ENCODE measurements around the gene MKLN1.
"Not testable (repeated sequence)": the region's sequence is repeated elsewhere in the genome, so short reads cannot be mapped to it uniquely, and the experiment has no call there.

MKLN1 gene

DNA sequence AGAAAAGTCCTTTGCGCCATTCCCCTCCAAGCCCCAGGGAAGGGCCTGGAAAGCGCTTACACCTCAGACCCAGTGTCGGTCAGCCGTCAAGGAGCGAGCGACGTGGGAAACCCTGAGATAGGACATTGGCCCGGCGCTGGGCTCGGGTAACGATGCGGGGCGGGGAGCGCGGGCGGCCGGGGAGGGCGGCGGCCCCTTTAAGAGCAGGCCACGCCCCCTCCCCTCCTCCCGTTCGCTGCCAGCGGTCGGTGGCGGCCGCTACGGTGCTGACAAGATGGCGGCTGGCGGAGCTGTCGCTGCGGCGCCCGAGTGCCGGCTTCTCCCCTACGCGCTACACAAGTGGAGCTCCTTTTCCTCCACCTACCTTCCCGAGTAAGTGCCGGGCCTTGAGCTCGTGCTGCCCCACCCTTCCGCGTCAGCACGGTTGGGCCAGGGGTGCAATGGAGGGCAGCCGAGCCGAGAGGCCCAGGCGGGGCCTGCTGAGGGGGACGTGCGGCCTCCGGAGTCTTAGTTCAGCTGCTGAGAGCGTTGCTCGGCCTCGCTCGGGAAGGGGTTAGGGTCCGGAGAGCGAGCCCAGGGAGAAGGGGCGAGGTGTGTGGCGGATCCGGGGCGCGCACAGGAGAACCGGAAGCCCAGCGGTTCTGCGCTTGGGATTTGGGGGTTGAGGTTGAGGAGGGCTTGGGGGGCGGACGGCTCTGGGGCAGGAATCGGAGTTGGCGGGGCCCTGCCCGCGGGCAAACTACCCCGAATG, at the start of gene MKLN1:
TSS of gene MKLN1 (plus strand) at position 251 of the 751 bp plus-strand sequence. CDS start at position 275, 24 bp downstream.
- DNase-seq: peak; percentile 91

DNA sequence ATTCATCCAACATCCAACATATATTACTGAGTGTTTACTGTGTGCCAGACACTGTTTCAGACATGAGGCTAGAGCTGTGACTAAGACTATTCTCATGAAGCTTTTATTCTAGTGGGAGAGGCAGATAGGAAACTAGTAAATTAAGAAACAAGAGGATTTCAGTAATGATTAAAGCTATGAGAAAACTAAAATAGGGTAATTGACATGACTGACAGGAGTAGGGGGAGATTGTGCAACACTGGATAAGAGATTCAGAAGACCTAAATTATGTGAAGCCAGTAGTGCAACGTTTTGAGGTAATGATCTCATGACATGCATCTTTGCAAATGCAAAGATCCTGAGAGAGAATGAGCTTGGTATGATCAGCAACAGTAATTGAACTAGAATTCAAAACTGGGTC, 48.6 kb upstream of the MKLN1 start:
- DNase-seq: no peak

- DNase-seq: no peak
Observed at GRCh38 chr7:131281266-131282048, 46.2 kb upstream of the MKLN1 start.

DNA sequence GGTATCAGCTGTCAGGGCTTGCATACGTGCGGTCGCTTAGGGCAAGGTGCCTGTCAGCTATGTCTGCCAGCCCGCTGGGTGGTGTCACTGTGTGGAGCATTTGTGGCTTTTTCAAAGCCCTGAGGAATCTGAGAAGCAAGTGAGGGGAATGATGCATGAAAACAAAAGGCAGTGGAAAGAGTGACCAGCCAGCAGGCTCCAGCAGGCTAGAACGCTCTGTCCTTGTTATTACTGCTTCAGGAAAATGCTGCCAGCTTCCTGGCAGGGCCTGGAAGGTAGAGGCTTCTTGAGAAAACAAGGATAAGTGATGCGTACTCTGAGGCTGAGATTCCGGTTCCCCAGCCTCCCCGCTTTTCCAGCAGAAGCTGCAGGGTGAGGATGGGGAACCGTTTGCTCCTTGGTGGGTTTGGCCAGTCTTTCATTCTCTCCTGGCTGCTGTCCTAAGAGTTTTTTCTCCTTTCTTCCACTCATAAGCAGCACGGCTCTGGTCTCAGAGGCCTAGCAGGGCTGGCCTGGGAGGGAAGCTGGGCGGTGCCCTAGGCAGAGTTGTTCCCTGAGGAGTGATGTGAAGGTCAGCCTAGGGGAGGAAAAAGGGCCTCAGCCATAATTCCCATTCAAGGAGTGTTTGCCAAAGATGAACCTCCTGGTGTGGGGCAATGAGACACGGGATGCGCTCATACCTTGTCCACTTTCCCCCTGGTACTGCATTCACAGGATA, 42.8 kb upstream of the MKLN1 start:
- no peak for DNase-seq

- DNase-seq: no peak
Observed at GRCh38 chr7:131285556-131285955, 42.1 kb upstream of the MKLN1 start.

- no peak for DNase-seq
Observed at GRCh38 chr7:131288450-131288849, 39.2 kb upstream of the MKLN1 start.

DNA sequence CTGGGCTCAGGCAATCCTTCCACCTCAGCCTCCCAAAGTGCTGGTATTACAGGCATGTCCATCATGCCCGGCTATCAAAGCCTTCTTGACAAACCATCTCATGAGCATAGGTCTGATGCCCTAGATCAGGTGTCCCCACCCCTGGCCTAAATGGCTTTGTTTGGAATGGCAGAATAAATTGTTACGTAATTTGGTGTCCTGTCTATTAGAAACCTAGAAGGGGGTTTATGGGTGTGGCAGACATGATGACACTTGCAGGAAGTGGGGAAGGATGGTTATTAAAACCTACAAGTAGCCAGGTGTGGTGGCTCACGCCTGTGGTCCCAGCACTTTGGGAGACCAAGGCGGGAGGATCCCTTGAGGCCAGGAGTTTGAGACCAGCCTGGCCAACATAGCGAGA, 38.6 kb upstream of the MKLN1 start:
- no peak for DNase-seq

DNA sequence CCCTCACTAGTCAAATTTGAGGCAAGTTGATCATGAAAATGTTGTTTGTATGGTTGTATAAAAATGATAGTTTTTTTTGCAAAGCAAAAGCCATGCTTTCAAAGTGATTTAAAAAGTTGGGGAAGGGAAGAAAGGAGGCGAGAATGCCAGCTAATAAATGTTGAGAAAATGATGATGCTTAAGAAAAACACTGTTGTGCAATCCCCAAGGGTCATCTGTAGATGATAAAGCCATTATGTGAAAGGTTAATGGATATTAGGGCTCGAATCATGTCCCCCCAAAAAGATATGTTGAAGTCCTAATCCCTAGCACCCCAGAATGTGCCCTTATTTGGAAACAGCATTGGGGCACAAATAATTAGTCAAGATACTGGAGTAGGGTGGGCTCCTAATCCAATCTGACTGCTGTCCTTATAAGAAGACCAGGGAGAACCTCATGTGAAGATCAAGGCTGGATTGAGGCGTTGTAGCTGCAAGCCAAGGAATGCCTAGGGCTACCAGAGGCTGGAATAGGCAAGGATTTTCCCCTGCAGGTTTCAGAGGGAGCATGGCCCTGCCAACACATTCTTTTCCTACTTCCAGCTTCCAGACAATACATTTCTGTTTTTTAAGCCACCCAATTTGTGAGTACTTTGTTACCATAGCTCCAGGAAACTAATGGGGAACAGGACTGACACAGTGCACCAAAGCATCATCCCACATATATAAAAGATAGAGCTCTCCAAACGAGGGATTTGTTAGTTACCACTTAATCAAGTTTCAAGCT, 35.4 kb upstream of the MKLN1 start:
- no peak for DNase-seq

DNA sequence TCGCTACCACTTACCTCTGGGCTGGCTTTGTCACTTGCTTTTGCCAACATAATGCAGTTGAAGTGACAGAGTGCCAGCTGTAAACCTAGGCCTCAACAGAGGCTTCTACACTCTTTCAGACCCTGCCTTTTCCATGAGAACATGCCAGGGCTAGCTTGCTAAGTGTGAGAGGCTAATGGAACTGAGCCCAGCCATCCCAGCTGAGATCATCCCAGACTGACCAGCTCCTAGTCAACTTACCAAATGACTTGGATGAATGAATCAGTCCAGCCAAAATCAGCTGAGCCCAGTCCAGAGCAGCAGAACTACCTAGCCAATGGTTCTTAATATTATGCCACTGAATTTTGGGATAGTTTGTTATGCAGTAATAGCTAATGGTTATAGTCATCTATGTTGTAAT, 34.7 kb upstream of the MKLN1 start:
- DNase-seq: no peak

DNA sequence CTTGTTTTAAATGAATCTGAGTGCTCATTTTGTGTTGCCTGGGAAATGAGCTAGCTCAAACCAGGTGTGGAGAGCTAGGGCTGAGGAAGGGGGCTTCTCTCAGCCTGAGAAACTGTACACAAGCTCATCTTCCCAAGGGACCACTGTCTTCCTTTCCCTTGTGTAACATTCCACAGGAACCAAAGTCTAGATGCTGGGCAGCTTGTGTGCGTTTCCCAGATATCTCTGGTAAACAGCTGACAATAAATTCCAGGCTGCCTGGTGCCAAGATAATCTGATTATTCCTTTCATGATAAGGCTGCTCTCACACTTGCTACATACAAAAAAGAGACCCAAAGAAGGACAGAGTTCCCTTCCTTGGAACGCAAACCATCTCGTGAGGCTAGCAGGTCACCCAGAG, 33.1 kb upstream of the MKLN1 start:
- no peak for DNase-seq

DNA sequence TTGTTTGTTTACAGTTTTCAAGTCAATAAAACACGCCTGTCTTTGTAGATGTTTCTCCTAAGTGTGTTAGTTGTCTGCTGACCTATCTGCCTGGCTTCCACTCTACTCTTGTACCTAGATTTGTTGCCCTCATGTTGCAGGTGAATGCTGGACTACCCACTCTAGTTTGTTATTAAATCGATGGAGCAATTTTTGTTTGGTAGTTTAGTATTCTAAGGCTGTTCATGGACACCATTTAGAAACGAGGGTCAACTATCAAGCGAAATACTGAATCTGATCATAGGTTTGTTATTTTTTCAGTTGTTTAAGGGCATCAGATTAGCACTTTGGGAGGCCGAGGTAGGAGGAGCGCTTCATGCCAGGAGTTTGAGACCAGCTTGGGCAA, 29.1 kb upstream of the MKLN1 start:
- DNase-seq: no peak

- no peak for DNase-seq
Observed at GRCh38 chr7:131299074-131299473, 28.6 kb upstream of the MKLN1 start.

DNA sequence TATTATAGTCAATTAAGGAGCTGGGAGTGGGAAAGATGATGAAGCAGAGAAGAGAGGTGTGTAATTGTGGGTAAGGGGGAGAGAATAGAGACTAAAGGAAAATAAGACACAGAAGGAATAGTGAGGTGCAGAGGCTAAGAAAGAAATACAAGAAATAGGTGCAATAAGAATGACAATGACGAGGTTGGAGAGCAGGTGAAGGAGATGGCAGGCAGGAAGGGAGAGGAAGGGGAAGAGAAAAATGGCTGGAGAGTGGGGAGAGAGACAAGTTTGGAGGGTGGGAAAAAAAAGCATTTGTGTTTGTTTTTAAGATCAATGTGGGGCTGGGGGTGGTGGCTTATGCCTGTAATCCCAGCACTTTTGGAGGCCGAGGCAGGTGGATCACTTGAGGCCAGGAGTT, 27.6 kb upstream of the MKLN1 start:
- DNase-seq: no peak

DNA sequence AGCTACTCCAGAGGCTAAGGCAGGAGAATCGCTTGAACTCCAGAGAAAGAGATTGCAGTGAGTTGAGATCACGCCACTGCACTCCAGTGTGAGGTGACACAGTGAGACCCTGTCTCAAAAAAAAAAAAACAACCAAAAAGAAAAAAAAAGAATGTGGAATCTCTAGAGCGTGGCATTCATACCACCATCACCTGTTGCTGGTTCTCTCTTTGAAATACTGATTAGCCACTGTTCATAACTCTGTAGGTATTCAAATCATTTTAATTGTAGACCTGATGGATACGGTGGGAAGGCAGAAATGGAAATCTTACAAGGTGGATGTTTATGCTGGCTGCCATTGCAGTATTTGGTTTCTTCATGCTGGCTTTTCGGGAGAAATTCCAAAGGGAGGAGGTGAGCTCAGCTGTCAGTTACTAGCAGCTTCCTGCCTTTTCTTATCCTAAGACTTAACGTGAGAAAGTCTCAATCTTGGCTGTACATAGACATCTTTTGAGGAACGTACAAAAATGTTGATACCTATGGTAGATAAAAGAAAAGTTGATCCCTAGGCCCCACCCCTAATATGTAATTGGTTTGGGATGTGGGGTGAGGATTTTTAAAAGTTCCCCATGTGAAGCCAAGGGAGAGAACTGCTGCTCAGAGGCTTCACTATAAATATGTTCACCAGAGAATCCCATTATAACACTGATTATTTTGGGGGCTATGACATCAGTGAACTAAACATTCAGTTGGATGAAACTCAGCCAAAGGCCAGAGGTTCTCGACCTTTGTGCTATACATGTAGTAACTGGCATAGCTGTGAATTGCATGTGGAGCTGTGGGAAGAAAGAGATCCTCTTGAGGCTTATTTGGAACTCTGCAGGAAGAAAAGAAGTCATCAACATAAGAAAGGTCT, 26.9 kb upstream of the MKLN1 start:
- no peak for DNase-seq

- no peak for DNase-seq
Observed at GRCh38 chr7:131302446-131302845, 25.2 kb upstream of the MKLN1 start.

- peak; percentile 4 for DNase-seq
Observed at GRCh38 chr7:131302876-131303707, 24.6 kb upstream of the MKLN1 start.

DNA sequence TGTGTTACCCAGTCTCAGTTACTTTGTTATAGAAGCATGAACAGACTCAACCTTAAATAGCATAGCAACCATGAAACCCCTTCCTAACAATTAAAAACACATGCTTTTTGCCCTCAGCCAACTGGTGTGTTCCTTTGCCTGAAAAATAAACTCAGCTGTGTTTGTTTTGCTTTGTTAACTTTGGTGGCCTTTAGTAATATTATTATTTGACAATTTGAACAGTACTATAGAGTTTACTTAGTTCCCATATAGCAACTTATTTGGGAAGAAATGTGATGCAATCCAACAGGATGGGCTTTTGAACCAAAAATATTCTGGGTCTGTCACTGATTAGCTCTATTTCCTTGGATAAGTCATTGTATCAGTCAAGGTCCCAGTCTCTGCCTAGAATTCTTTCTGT, 22.5 kb upstream of the MKLN1 start:
- DNase-seq: no peak

DNA sequence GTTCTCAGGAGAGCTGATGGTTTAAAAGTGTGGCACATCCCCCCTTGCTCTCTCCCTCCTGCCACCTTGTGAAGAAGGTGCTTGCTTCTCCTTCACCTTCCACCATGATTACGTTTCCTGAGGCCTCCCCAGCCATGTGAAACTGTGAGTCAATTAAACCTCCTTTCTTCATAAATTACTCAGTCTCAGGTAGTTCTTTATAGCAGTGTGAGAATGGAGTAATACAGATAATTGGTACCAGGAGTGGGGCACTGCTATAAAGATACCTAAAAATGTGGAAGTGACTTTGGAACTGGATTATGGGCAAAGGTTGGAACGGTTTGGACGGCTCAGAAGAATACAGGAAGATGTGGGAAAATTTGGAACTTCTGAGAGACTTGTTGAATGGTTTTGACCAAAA, 21.6 kb upstream of the MKLN1 start:
- not testable (repeated sequence) for DNase-seq

DNA sequence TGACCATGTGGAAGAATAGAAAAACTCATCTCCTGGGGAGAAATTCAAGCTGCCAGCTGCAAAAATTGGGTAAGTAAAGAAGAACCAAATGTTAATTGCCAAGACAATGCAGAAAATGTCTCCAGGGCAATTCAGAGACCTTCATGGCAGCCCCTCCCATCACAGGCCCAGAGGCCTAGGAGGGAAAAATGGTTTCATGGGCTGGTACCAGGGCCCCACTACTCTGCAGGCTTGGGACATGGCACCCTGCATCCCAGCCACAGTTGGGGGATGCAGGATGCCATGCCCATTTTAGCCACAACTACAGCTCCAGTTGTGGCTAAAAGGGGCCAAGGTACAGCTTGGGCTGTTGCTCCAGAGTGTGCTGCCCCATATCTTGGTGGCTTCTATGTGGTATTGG, 20.9 kb upstream of the MKLN1 start:
- no peak for DNase-seq

GRCh38 chr7:131307627-131308026, 20.0 kb upstream of the MKLN1 start:
- no peak for DNase-seq

DNA sequence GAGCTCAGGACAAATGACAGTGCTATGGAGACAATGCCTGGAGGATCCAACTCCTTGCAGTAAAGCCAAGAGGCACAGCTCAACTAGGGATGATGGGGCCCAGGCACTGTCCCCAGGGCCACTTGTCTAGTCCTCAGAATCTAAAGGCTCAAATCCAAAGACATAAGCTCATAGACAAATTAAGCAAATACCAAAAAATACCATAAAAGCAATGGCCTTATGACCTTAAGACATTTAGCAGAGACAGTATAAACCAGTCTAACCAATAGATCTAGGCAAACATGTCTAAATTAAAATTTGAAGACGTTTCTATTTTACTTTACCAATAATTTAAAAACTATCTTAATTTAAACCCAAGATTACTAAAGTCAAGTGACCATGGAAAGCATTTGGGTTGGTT, 14.8 kb upstream of the MKLN1 start:
- no peak for DNase-seq
